ENCODE results near the gene KCNJ11.

Gene KCNJ11

DNA sequence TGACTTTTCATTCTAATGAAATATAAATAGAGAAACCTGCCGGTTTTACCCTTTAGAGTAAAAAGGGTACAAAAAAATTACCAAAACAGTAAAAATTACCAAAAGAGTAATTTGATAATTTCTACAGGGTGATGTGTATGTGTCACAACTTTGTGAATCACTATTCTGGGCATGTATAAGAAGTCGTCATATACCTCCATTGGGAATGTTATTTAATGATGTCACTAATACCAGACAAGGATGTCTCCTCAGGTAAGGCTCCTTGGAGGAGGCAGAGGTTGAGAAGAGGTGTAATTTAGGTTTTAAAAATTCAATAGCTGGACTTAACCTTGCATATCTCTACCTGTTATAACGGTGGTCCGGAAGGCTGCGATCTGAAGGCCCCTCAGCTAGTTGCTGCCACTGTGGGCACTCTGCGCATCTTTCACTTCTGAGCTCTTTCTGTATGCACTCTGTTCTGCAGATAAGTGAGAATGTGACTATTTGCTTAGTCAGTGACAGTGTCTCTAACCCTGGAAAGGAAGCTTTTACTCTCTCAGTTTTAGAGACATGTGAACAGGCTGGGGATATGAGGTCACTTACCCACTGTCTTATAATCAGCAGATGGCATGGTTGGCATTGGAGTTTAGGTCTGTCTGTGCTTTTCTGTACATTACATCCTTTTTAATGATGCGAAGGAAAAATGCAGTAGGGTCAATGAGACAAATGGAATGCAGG lies 37.8 kb downstream of the KCNJ11 start:
- Histone ChIP-seq H3K4me3 (ENCODE audit: low read length) (no peak overlapping the region), H3K27me3 (ENCODE audit: insufficient read depth, low read length) (peaks cover 61% of the 10 kb centered on the region), H3K27ac (ENCODE audit: low read length) (no peak overlapping the region), H3K36me3 (ENCODE audit: insufficient read depth, low read depth, low read length) (no peaks in the 10 kb centered on the region), H3K9ac (ENCODE audit: low read depth, low read length) (no peak overlapping the region), H3K9me3 (ENCODE audit: insufficient read depth, low read depth, low read length) (no peaks in the 10 kb centered on the region), H3K4me1 (ENCODE audit: insufficient read depth, low read length) (peaks cover 11% of the 10 kb centered on the region; the same call in 1 of the 2 replicates)

DNA sequence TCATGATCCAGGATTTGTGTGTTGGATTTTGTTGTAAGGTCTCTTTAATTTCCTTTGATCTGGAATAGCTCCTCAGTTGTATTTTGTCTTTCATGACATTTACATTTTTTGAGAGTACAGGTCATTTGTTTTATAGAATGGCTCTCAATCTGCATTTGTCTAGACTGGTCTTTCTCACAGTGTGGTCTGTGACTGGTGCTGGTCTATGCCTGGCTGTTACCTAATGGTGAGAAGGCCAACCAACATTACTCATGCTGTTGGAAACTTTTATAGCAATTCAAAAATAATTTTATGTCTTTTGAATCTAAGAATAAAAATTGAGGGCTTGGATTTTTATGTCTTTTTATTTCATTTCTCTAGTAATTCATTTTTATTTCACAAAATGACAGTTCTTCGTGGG lies 40.8 kb downstream of the KCNJ11 start:
- Histone ChIP-seq H3K27me3 (ENCODE audit: insufficient read depth, low read length) (peaks cover 40% of the 10 kb centered on the region), H3K4me3 (ENCODE audit: low read length) (no peak overlapping the region), H3K4me1 (ENCODE audit: insufficient read depth, low read length) (peaks cover 6% of the 10 kb centered on the region; the same call in 1 of the 2 replicates), H3K36me3 (ENCODE audit: insufficient read depth, low read depth, low read length) (no peaks in the 10 kb centered on the region), H3K9ac (ENCODE audit: low read depth, low read length) (no peak overlapping the region), H3K27ac (ENCODE audit: low read length) (no peak overlapping the region), H3K9me3 (ENCODE audit: insufficient read depth, low read depth, low read length) (no peaks in the 10 kb centered on the region)

- Histone ChIP-seq H3K9me3 (ENCODE audit: insufficient read depth, low read depth, low read length) (no peaks in the 10 kb centered on the region), H3K4me1 (ENCODE audit: insufficient read depth, low read length) (0 out of 2 replicates have a peak, but pooled peaks cover 4% of the 10 kb centered on the region), H3K4me3 (ENCODE audit: low read length) (no peak overlapping the region), H3K27me3 (ENCODE audit: insufficient read depth, low read length) (peaks cover 2% of the 10 kb centered on the region), H3K9ac (ENCODE audit: low read depth, low read length) (no peak overlapping the region), H3K27ac (ENCODE audit: low read length) (no peak overlapping the region), H3K36me3 (ENCODE audit: insufficient read depth, low read depth, low read length) (no peaks in the 10 kb centered on the region)
Observed at GRCh38 chr11:17343907-17344306, 44.6 kb downstream of the KCNJ11 start.

DNA sequence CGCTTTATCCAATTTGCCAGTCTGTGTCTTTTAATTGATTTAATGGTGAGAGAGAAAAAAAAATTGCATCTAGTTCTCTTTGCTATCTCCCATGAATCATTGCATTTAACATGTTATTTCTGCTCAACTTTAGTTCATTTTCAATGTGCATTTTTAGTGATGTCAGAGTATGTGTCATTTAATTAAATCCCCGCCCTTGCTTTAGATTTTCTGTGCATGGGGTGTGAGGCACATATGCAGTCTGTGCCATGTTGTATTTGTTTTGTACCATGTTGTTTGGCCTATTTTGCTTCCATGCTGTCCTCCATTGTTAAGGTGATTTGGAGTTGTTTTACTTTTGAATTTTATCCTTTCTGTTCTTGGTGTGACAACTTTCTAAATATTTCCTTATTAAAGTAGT lies 45.2 kb downstream of the KCNJ11 start:
- Histone ChIP-seq H3K4me1 (ENCODE audit: insufficient read depth, low read length) (0 out of 2 replicates have a peak, but pooled peaks cover 4% of the 10 kb centered on the region), H3K9me3 (ENCODE audit: insufficient read depth, low read depth, low read length) (no peaks in the 10 kb centered on the region), H3K27me3 (ENCODE audit: insufficient read depth, low read length) (no peaks in the 10 kb centered on the region; the same call in 1 of the 2 replicates), H3K36me3 (ENCODE audit: insufficient read depth, low read depth, low read length) (no peaks in the 10 kb centered on the region), H3K27ac (ENCODE audit: low read length) (no peak overlapping the region), H3K9ac (ENCODE audit: low read depth, low read length) (no peak overlapping the region), H3K4me3 (ENCODE audit: low read length) (no peak overlapping the region)

All from iPS-20b (cell line).